CD14-positive monocyte (primary cell): ENCODE data around the gene AARS2. TPM values are rescaled to one million over a fixed set of nuclear protein-coding genes. Genes with fewer than 3 reads are reported as not detected.
A peak's percentile ranks its signal among the peaks of the same experiment; 100 is the strongest.

ENCODE experiments used
- DNase-seq, 3 donors: peaks; one replicate each; pipeline ENCODE4 v3.0.0-alpha.2; 2011 to 2022
- H2AFZ ChIP-seq: 2 replicates; pipeline ENCODE4 v1.6.0; 2012; ENCODE audit warnings: mild to moderate bottlenecking, low read depth, low read length, inconsistent platforms; ENCODE audit not compliant: insufficient read depth, poor library complexity, severe bottlenecking
- H3K27ac ChIP-seq, 2 donors: 1 replicate in 1 of 2; 2 replicates in 1 of 2; pipeline ENCODE4 v1.5.1; 2012 to 2013; ENCODE audit warnings: low read length in 2 of 2, control low read depth in 1 of 2, inconsistent platforms in 1 of 2, low read depth in 1 of 2, mild to moderate bottlenecking in 1 of 2
- H3K27me3 ChIP-seq, 2 donors: one replicate each; pipeline versions ENCODE4 v1.6.0 to v1.6.1; 2011 to 2013; ENCODE audit warnings: low read length in 2 of 2; ENCODE audit not compliant: control insufficient read depth in 2 of 2, insufficient read depth in 2 of 2
- H3K36me3 ChIP-seq, 2 donors: replicated peaks in 1 of 2; 1 replicate in 1 of 2; 2 replicates in 1 of 2; pipeline versions ENCODE4 v1.5.1 to v1.6.1; 2012 to 2013; ENCODE audit warnings: low read length in 2 of 2, control low read depth in 1 of 2, inconsistent platforms in 1 of 2, mild to moderate bottlenecking in 1 of 2; ENCODE audit not compliant: insufficient read depth in 2 of 2, control insufficient read depth in 1 of 2
- H3K4me1 ChIP-seq, 2 donors: 1 replicate in 1 of 2; 2 replicates in 1 of 2; pipeline versions ENCODE4 v1.5.1 to v1.6.1; 2012 to 2013; ENCODE audit warnings: low read length in 2 of 2, control low read depth in 1 of 2, inconsistent platforms in 1 of 2, mild to moderate bottlenecking in 1 of 2, moderate library complexity in 1 of 2; ENCODE audit not compliant: insufficient read depth in 2 of 2, control insufficient read depth in 1 of 2
- H3K4me2 ChIP-seq: replicated peaks from 2 replicates; pipeline ENCODE3; 2012; ENCODE audit warnings: low read length, moderate library complexity, mild to moderate bottlenecking; ENCODE audit not compliant: poor library complexity, severe bottlenecking; ENCODE audit errors: extremely low read depth
- H3K4me3 ChIP-seq, 3 experiments: fragments of 200-600 bp in 1 of 3; sonication (generic) in 1 of 3; replicated peaks in 1 of 3; 1 replicate in 2 of 3; 2 replicates in 1 of 3; pipeline ENCODE4 v1.5.1; 2011 to 2013; ENCODE audit warnings: low read length in 3 of 3, mild to moderate bottlenecking in 3 of 3, control low read depth in 2 of 3, low read depth in 2 of 3, inconsistent platforms in 1 of 3, moderate library complexity in 1 of 3
- H3K79me2 ChIP-seq: 2 replicates; pipeline ENCODE4 v1.6.0; 2012; ENCODE audit warnings: mild to moderate bottlenecking, control low read depth, inconsistent platforms, low read length, moderate library complexity; ENCODE audit not compliant: insufficient read depth
- H3K9ac ChIP-seq: 2 replicates; pipeline ENCODE4 v1.6.0; 2017; ENCODE audit warnings: low read length, mild to moderate bottlenecking; ENCODE audit not compliant: insufficient read depth, poor library complexity, severe bottlenecking
- H3K9me3 ChIP-seq, 2 donors: replicated peaks in 1 of 2; 1 replicate in 1 of 2; 2 replicates in 1 of 2; pipeline versions ENCODE4 v1.5.1 to v1.6.1; 2012 to 2013; ENCODE audit warnings: low read length in 2 of 2, control low read depth in 1 of 2; ENCODE audit not compliant: control insufficient read depth in 1 of 2, insufficient read depth in 1 of 2
- H4K20me1 ChIP-seq: 2 replicates; pipeline ENCODE4 v1.6.0; 2012; ENCODE audit warnings: mild to moderate bottlenecking, low read length, control low read depth, moderate library complexity; ENCODE audit not compliant: insufficient read depth
- H3K27ac Mint-ChIP-seq, 7 donors: one replicate each; pipeline ENCODE4 v1.8.0; 2020; ENCODE audit warnings: mild to moderate bottlenecking in 7 of 7, mixed read lengths in 7 of 7, moderate library complexity in 6 of 7, inconsistent platforms in 2 of 7
- H3K27me3 Mint-ChIP-seq, 3 donors: one replicate each; pipeline ENCODE4 v1.8.0; 2021 to 2022; ENCODE audit warnings: low read depth in 3 of 3, mild to moderate bottlenecking in 3 of 3, mixed read lengths in 3 of 3, moderate library complexity in 3 of 3, inconsistent platforms in 1 of 3
- H3K36me3 Mint-ChIP-seq, 2 donors: one replicate each; pipeline ENCODE4 v1.8.0; 2020; ENCODE audit warnings: mixed read lengths in 2 of 2, inconsistent platforms in 1 of 2, mild to moderate bottlenecking in 1 of 2
- H3K4me1 Mint-ChIP-seq: one replicate; pipeline ENCODE4 v1.8.0; 2020; ENCODE audit warnings: mild to moderate bottlenecking, mixed read lengths
- H3K4me3 Mint-ChIP-seq, 2 donors: one replicate each; pipeline ENCODE4 v1.8.0; 2020; ENCODE audit warnings: mild to moderate bottlenecking in 2 of 2, mixed read lengths in 2 of 2, moderate library complexity in 1 of 2
- H3K9me3 Mint-ChIP-seq, 7 donors: one replicate each; pipeline ENCODE4 v1.8.0; 2020 to 2022; ENCODE audit warnings: mixed read lengths in 7 of 7, mild to moderate bottlenecking in 6 of 7, moderate library complexity in 6 of 7, inconsistent platforms in 2 of 7
- CTCF ChIP-seq: fragments of 200-600 bp; IDR thresholded peaks from one replicate; pipeline ENCODE4 v1.8.0; 2022; ENCODE audit warnings: antibody characterized with exemption, mild to moderate bottlenecking
- WGBS: methylation state at CpG from one replicate; pipeline ENCODE4 v1.1.5; 2013; ENCODE audit warnings: missing lambda C conversion rate; ENCODE audit not compliant: insufficient coverage; 5-methylcytosine and 5-hydroxymethylcytosine counted together
- intact Hi-C, 2 donors: fragments of 100-400 bp; cut with micrococcal nuclease; formaldehyde crosslinking; loops; one replicate each; pipeline versions ENCODE4 v1.15.0 to v1.15.1; 2023
- polyA plus RNA-seq, 3 donors: library from polyadenylated mRNA; depleted of rRNA in 1 of 3; unstranded in 2 of 3; stranded (reverse) in 1 of 3; fragments of 300-500 nt in 2 of 3; fragments of >200 nt in 1 of 3; fragmentation: Illumina TruSeq in 2 of 3; gene quantifications; 1 replicate in 2 of 3; 2 replicates in 1 of 3; pipeline ENCODE4 v1.2.3, GENCODE V29; 2012 to 2021

Gene AARS2
- polyA plus RNA-seq, 3 donors: 1.8 to 4.5 (median 3.2) TPM

DNA sequence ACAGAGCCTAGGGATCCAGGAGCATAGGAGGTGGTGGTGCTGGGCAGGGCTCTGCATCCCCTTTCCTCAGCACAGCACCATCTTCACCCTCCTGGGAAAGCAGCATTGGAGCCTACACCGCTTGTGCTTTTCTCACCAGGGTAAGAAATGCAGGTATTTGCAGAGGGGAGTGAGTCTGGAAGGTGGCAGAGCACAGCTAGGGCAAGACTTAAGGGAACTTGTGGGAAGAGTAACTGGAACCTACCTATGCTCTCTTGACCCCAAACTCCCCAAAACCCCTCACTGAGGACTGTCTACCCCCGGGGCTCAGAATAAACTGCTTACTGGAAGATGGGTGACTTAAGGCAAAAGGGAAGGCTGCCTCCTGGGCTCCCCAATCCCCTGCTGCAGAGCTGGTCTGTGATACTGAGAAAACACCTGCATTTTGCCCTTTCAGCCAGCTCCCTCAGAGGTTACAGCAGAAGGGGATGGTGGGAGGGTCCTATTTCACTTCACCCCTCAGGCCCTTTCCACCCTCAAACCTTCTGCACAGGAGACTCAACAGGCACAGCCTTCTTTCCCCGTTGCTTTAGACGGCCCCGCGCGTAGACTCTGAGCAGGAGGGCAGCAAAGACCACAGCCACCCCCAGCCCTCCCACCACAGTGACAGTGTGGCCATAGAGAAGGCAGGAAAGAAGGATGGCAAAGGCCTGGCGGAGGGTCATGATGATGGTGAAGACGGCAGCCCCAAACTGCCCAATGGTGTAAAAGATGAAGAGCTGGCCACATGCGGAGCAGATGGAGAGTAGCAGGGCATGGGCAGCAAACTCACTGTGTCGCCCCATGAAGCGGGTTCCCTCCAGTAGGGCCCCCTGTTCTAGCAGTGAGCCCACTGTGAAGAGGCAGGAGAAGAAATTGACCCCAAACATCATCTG, 58.7 kb downstream of the AARS2 start:
- H3K4me1 Mint-ChIP-seq: peaks cover 46% of the 10 kb centered on the region
- Histone ChIP-seq H3K4me2 (no peak overlapping the region), H2AFZ (no peak overlapping the region), H3K9me3 (no peaks in the 10 kb centered on the region), H4K20me1 (peaks cover 94% of the 10 kb centered on the region), H3K4me3 (no peak overlapping the region), H3K27ac (no peak overlapping the region), H3K9ac (no peak overlapping the region), H3K27me3 (no peaks in the 10 kb centered on the region), H3K79me2 (peaks cover 17% of the 10 kb centered on the region), H3K36me3 (peaks cover 70 to 83% of the 10 kb centered on the region in 2 donors), H3K4me1 (peaks cover 18 to 38% of the 10 kb centered on the region in 2 donors)
- no peak overlapping the region for H3K4me3 Mint-ChIP-seq
- no peaks in the 10 kb centered on the region for H3K9me3 Mint-ChIP-seq
- DNase-seq: no peak
- H3K36me3 Mint-ChIP-seq: peaks cover 73 to 77% of the 10 kb centered on the region in 2 donors
- intact Hi-C loops: loop anchor here (5.0 kb wide), 3 partner anchors 32 to 157 kb away; partner anchors contain the start of gene SLC29A1 (in 2 of the 2)
- peaks cover 0 to 6% (median 2%) of the 10 kb centered on the region in 3 donors for H3K27me3 Mint-ChIP-seq
- TF ChIP-seq CTCF: no peak
- WGBS: 96% methylated on average over 4 of the region's 12 CpGs
- H3K27ac Mint-ChIP-seq: peak overlapping the region in 1 of 7 donors; percentile 61

DNA sequence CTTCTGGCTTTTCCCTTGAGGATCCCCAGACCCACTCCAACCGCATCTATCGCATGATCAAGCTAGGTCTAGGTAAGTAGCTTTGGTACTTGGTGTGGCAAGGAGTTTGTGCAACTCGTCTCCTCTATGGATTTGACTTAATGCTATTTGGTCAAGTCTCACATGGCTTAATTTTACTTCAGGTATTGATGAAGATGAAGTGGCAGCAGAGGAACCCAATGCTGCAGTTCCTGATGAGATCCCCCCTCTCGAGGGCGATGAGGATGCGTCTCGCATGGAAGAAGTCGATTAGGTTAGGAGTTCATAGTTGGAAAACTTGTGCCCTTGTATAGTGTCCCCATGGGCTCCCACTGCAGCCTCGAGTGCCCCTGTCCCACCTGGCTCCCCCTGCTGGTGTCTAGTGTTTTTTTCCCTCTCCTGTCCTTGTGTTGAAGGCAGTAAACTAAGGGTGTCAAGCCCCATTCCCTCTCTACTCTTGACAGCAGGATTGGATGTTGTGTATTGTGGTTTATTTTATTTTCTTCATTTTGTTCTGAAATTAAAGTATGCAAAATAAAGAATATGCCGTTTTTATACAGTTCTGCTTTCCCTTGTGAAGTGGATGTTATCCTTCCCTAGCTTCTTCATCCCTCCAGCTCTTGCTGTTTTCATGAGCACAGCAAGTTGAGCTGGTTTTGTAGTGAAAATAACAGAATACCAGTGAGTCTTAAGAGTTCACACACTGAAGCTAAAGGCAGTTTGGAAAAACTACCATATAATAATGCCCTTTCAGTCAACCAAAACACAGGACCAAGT, 59.6 kb downstream of the AARS2 start:
- Histone ChIP-seq H3K4me3 (no peak overlapping the region), H3K27ac (no peak overlapping the region), H3K79me2 (peaks cover 26% of the 10 kb centered on the region), H3K27me3 (no peaks in the 10 kb centered on the region), H3K9me3 (no peaks in the 10 kb centered on the region), H3K4me1 (peaks cover 20 to 40% of the 10 kb centered on the region in 2 donors), H2AFZ (no peak overlapping the region), H3K36me3 (peaks cover 63 to 83% of the 10 kb centered on the region in 2 donors), H3K9ac (no peak overlapping the region), H3K4me2 (no peak overlapping the region), H4K20me1 (peaks cover 94% of the 10 kb centered on the region)
- DNase-seq: peak in 2 of 3 donors; percentile 43 to 57
- Mint-ChIP-seq H3K36me3 (peaks cover 74 to 77% of the 10 kb centered on the region in 2 donors), H3K27ac (peak overlapping the region in 3 of 7 donors; percentile 37 to 68 (median 53)), H3K9me3 (no peaks in the 10 kb centered on the region), H3K27me3 (peaks cover 0 to 6% (median 2%) of the 10 kb centered on the region in 3 donors), H3K4me3 (no peak overlapping the region), H3K4me1 (peaks cover 47% of the 10 kb centered on the region)
- TF ChIP-seq CTCF: peak; percentile 74
- 62% methylated on average over 6 of the region's 10 CpGs for WGBS
- intact Hi-C loops: loop anchor here in 1 of 2 donors (1.0 kb wide), 1 partner anchor 81 kb away; no protein-coding TSS in a partner anchor
